Body of pancreas (tissue), 4 donors: ENCODE data around the gene OSER1. TPM values are rescaled to one million over a fixed set of nuclear protein-coding genes. Genes with fewer than 3 reads are reported as not detected.

Experiments used
- ATAC-seq: fragments of 150-250 bp; one replicate; pipeline ENCODE4 v1.9.1; 2016
- DNase-seq, 4 donors: peaks; one replicate each; pipeline ENCODE4 v3.0.0-alpha.2; 2019
- H3K27ac ChIP-seq, 4 donors: fragments of 200-600 bp; sonication (generic); 1 replicate in 3 of 4; 2 replicates in 1 of 4; pipeline versions ENCODE4 v1.5.1 to v1.6.1; 2016 to 2019; ENCODE audit warnings: mild to moderate bottlenecking in 1 of 4, mixed read lengths in 1 of 4, moderate library complexity in 1 of 4
- H3K27me3 ChIP-seq, 2 donors: fragments of 200-600 bp; sonication (generic); one replicate each; pipeline ENCODE4 v1.6.0; 2016; ENCODE audit warnings: mild to moderate bottlenecking in 1 of 2
- H3K36me3 ChIP-seq, 2 donors: fragments of 200-600 bp; sonication (generic); replicated peaks in 1 of 2; 2 replicates each; pipeline ENCODE4 v1.5.1; 2016; ENCODE audit warnings: low read depth in 2 of 2; ENCODE audit not compliant: insufficient read depth in 1 of 2
- H3K4me1 ChIP-seq: fragments of 200-600 bp; sonication (generic); one replicate; pipeline ENCODE4 v1.6.0; 2016
- H3K4me3 ChIP-seq, 2 donors: fragments of 200-600 bp; sonication (generic); 1 replicate in 1 of 2; 2 replicates in 1 of 2; pipeline ENCODE4 v1.5.1; 2016 to 2019
- H3K9me3 ChIP-seq, 3 donors: fragments of 200-600 bp; sonication (generic); 1 replicate in 2 of 3; 2 replicates in 1 of 3; pipeline ENCODE4 v1.5.1; 2016
- POLR2A ChIP-seq, 3 donors: fragments of 450-650 bp; IDR thresholded peaks; one replicate each; pipeline ENCODE4 v1.6.1; 2016; ENCODE audit warnings: antibody characterized with exemption in 3 of 3, mild to moderate bottlenecking in 2 of 3
- WGBS, 2 donors: methylation state at CpG; one replicate each; pipeline ENCODE4 v1.1.5; 2017; 5-methylcytosine and 5-hydroxymethylcytosine counted together
- intact Hi-C: fragments of 100-400 bp; cut with DNase I; formaldehyde crosslinking; loops from one replicate; pipeline ENCODE4 v1.15.1; 2023
- total RNA-seq, 2 donors: library from RNA; depleted of rRNA; stranded (reverse); fragments of >200 nt; gene quantifications; one replicate each; pipeline ENCODE4 v1.1.0, GENCODE V29; 2016
- TF ChIP-seq, protein P1 (sequence below), 7 experiments: fragments of 450-650 bp in 4 of 7; fragments of 200-600 bp in 3 of 7; sonication (generic) in 3 of 7; IDR thresholded peaks; one replicate each; pipeline ENCODE4 v1.5.1; 2016 to 2019; ENCODE audit warnings: antibody characterized with exemption in 7 of 7

The OSER1 gene
- total RNA-seq, 2 donors from 2014 or later: 2.0 to 17.1 TPM

DNA sequence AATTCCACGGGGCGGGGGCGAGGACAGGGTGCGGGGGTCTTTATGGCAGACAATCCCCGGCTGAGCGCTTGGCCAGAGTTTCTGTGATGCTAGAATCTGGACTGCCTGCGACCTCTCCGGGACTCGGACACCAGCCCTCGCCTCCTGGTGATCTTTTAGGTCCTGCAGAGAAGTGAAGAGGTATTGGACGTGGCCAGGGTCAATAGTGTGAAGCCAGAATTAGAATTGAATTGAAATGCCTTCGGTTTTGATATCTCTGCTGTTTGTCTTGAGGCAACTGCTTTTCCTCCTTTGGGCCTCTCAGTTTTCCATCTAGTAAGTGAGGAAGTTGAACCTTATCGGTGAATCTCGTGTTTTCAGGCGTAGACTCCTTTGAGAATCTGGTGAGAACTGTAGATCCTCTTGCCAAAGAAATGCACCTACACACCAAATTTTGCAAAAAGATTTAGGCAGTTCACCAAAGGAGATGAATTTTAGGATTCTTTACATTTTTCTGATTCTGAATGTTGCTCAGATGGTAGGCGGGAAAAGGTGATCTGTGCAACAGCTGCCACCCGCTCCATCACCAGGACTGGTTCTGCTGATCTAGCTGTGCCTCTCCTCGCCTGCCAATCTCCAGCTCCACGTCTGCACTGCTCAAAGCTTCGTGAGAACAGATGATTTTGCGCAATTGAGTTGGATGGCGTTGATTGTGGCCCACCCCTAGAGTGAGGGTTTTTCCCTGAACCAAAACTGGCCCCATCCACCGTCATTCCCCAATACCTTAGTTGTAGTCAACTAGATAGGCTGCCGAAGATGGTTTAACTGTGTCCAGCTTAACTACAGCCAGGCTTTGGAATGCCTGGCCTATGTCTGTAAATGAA lies 837 bp upstream of the OSER1 start:
- no peaks in the 10 kb centered on the region for H3K9me3 ChIP-seq
- intact Hi-C loops: loop anchor here (10.0 kb wide), 1 partner anchor 253 kb away; no protein-coding TSS in a partner anchor
- ATAC-seq (no peak), DNase-seq (peak; percentile 42 to 60 (median 50))
- H3K27me3 ChIP-seq: no peaks in the 10 kb centered on the region
- peaks cover 35% of the 10 kb centered on the region for H3K4me1 ChIP-seq
- WGBS, 2 donors: 3 to 7% methylated on average over 18 to 24 of the region's 24 CpGs
- peak overlapping the region; percentile 30 to 35 for H3K4me3 ChIP-seq
- TF ChIP-seq POLR2A (IDR thresholded peaks at IDR 0.05): no peak
- TF ChIP-seq, protein P1, sequence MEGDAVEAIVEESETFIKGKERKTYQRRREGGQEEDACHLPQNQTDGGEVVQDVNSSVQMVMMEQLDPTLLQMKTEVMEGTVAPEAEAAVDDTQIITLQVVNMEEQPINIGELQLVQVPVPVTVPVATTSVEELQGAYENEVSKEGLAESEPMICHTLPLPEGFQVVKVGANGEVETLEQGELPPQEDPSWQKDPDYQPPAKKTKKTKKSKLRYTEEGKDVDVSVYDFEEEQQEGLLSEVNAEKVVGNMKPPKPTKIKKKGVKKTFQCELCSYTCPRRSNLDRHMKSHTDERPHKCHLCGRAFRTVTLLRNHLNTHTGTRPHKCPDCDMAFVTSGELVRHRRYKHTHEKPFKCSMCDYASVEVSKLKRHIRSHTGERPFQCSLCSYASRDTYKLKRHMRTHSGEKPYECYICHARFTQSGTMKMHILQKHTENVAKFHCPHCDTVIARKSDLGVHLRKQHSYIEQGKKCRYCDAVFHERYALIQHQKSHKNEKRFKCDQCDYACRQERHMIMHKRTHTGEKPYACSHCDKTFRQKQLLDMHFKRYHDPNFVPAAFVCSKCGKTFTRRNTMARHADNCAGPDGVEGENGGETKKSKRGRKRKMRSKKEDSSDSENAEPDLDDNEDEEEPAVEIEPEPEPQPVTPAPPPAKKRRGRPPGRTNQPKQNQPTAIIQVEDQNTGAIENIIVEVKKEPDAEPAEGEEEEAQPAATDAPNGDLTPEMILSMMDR (IDR thresholded peaks at IDR 0.05): peak in 1 of 7 experiments; percentile 1
- peak overlapping the region; percentile 81 to 96 (median 92) for H3K27ac ChIP-seq
- H3K36me3 ChIP-seq: no peaks in the 10 kb centered on the region

DNA sequence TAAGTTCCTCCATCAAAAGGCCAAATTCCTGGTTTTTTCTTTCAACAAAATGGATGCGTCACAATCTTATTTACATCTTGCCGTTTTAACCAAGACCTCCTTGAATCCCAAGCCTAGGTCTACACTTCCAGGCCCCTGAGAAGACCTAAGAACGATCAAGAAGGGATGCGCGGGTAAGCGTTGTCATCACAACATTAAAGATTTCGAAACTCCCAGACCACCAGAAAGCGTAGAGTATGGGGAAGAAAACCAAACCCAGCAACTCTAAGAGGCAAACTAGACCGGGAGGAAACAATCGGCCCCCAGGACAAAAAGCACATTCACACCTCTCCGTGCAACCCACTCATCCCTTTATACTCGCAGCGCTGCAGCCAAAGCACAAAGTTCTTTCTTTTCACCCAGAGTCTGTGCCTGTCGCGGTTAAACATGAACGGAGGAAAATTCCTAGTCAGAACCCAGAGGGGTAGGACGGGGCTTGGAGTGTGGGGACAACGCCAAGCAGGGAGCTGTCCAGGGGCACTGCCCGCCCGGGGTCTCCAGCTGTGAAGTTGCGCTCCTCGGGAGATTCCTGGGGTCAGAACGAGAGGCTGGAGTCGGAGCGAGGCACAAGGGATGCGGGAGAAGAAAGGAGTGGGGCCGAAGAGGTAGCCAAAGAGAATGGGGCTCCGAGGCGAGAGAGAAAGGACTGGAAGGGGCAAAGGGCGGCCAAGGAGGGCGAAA lies 725 bp downstream of the OSER1 start:
- TF ChIP-seq POLR2A (IDR thresholded peaks at IDR 0.05): no peak
- TF ChIP-seq, protein P1 (IDR thresholded peaks at IDR 0.05): no peak
- intact Hi-C loops: loop anchor here (10.0 kb wide), 1 partner anchor 255 kb away; no protein-coding TSS in a partner anchor
- 1% methylated on average over 31 of the region's 31 CpGs for WGBS, 2 donors
- Histone ChIP-seq H3K27me3 (no peaks in the 10 kb centered on the region), H3K4me3 (peak overlapping the region; percentile 52 to 71), H3K4me1 (peaks cover 38% of the 10 kb centered on the region), H3K27ac (peak overlapping the region; percentile 74 to 96 (median 90)), H3K36me3 (peaks cover 0 to 6% of the 10 kb centered on the region in 2 donors), H3K9me3 (no peaks in the 10 kb centered on the region)
- ATAC-seq: no peak
- DNase-seq: peak in 3 of 4 donors; percentile 23 to 40 (median 26)

DNA sequence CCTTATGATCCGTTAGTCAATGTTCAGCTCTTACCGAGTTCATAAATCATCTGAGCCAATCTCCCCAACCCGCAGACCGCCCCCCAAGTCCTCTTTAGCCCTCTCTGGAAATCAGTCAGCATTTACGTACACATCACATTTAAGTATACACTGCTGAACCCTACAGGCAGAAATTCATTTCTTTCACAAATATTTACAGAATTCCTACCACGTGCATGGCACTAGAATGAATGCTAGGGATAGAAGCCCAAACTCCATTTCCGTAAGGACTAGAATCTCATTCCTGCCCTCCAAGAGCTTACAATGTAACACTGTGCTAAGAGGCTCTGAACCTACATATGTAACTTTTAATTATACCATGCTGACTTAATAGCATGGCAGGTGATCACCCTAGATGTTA lies 1.8 kb downstream of the OSER1 start:
- peaks cover 47% of the 10 kb centered on the region for H3K4me1 ChIP-seq
- intact Hi-C loops: no loop called here
- 24 to 30% methylated on average over 7 of the region's 7 CpGs for WGBS, 2 donors
- H3K36me3 ChIP-seq: peaks cover 0 to 6% of the 10 kb centered on the region in 2 donors
- no peaks in the 10 kb centered on the region for H3K9me3 ChIP-seq
- TF ChIP-seq POLR2A (IDR thresholded peaks at IDR 0.05): no peak
- TF ChIP-seq, protein P1 (IDR thresholded peaks at IDR 0.05): no peak
- DNase-seq (no peak), ATAC-seq (no peak)
- H3K27me3 ChIP-seq: no peaks in the 10 kb centered on the region
- H3K4me3 ChIP-seq: no peak overlapping the region
- H3K27ac ChIP-seq: no peak overlapping the region

DNA sequence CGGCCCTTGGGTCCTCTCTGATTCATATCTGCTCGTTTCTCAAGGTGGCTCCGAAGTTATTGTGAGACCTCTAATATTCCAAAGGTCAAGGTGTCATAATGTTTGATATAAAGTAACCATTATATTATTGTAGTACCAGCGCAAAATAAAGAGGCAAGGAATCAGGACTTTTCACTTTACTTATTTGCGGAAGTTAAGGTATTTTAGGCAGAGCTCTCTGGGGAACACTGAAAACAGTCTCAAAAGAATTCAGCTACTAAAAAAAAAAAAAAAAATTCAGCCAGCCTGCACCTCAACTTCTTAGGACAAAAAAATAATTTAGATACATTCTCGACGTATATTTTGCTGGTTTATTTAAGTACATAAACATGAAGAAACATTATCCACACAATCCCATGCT lies 2.4 kb downstream of the OSER1 start:
- Histone ChIP-seq H3K4me3 (no peak overlapping the region), H3K4me1 (peaks cover 53% of the 10 kb centered on the region)

More for the DNA sequence above, 2.4 kb downstream of the OSER1 start:
- no peaks in the 10 kb centered on the region for H3K27me3 ChIP-seq
- DNase-seq (no peak), ATAC-seq (no peak)
- no peaks in the 10 kb centered on the region for H3K9me3 ChIP-seq
- 28 to 32% methylated on average over 7 of the region's 7 CpGs for WGBS, 2 donors
- H3K36me3 ChIP-seq: peaks cover 0 to 6% of the 10 kb centered on the region in 2 donors
- H3K27ac ChIP-seq: no peak overlapping the region
- intact Hi-C loops: no loop called here
- TF ChIP-seq, protein P1 (IDR thresholded peaks at IDR 0.05): no peak
- no peak for TF ChIP-seq POLR2A (IDR thresholded peaks at IDR 0.05)
